Thymus (tissue), 11 donors: ENCODE results near the gene USP20. TPM values are rescaled to one million over a fixed set of nuclear protein-coding genes. Genes with fewer than 3 reads are reported as not detected.

Experiments used
- DNase-seq, 9 donors: peaks; one replicate each; pipeline ENCODE4 v3.0.0-alpha.2; 2013; ENCODE audit warnings: low spot score in 9 of 9, low read depth in 6 of 9, missing footprints in 1 of 9
- H3K27ac ChIP-seq, 2 donors: one replicate each; pipeline ENCODE4 v1.5.1; 2013; ENCODE audit warnings: control low read depth in 1 of 2, low read depth in 1 of 2, low read length in 1 of 2, mild to moderate bottlenecking in 1 of 2, moderate library complexity in 1 of 2
- H3K27me3 ChIP-seq, 2 donors: one replicate each; pipeline ENCODE4 v1.5.1; 2013; ENCODE audit warnings: low read length in 1 of 2; ENCODE audit not compliant: control insufficient read depth in 2 of 2, insufficient read depth in 1 of 2
- H3K36me3 ChIP-seq, 2 donors: one replicate each; pipeline ENCODE4 v1.5.1; 2013; ENCODE audit warnings: low read length in 1 of 2, mild to moderate bottlenecking in 1 of 2, moderate library complexity in 1 of 2; ENCODE audit not compliant: control insufficient read depth in 2 of 2, insufficient read depth in 2 of 2
- H3K4me1 ChIP-seq, 2 donors: one replicate each; pipeline ENCODE4 v1.5.1; 2013; ENCODE audit warnings: low read length in 2 of 2; ENCODE audit not compliant: control insufficient read depth in 2 of 2, insufficient read depth in 2 of 2
- H3K4me3 ChIP-seq, 2 donors: one replicate each; pipeline ENCODE4 v1.5.1; 2013; ENCODE audit warnings: low read length in 2 of 2, control low read depth in 1 of 2, mild to moderate bottlenecking in 1 of 2
- H3K9me3 ChIP-seq, 2 donors: one replicate each; pipeline ENCODE4 v1.5.1; 2013; ENCODE audit warnings: low read length in 1 of 2, mild to moderate bottlenecking in 1 of 2; ENCODE audit not compliant: control insufficient read depth in 2 of 2, insufficient read depth in 1 of 2
- WGBS: extraction: QIAGEN DNeasy Blood & Tissue Kit; methylation state at CpG from one replicate; pipeline ENCODE4 v1.1.7; 2013; 5-methylcytosine and 5-hydroxymethylcytosine counted together
- polyA plus RNA-seq: library from polyadenylated mRNA; stranded (reverse); fragments of 200-250 nt; gene quantifications from one replicate; pipeline ENCODE4 v1.2.3, GENCODE V29; 2013
- total RNA-seq: library from RNA; stranded (reverse); fragments of 120-200 nt; gene quantifications from one replicate; pipeline ENCODE4 v1.2.4, GENCODE V29; 2013
- donor health status: healthy.

The USP20 gene
- total and polyA plus RNA-seq, 2 donors = 30.4 to 175 TPM

GRCh38 chr9:129884220-129885017, 49.2 kb downstream of the USP20 start:
- 3% methylated on average over 24 of the region's 24 CpGs for WGBS
- Histone ChIP-seq H3K4me3 (peak overlapping the region; percentile 67 to 84), H3K27ac (peak overlapping the region; percentile 97 to 98)

GRCh38 chr9:129885018-129885669, 49.9 kb downstream of the USP20 start:
- DNase-seq = peak in 2 of 9 donors; percentile 32 to 72
- H3K27ac ChIP-seq = peak overlapping the region; percentile 97 to 98
- 9% methylated on average over 27 of the region's 27 CpGs for WGBS
- peak overlapping the region; percentile 67 to 84 for H3K4me3 ChIP-seq
- H3K27me3 ChIP-seq = no peaks in the 10 kb centered on the region
- H3K9me3 ChIP-seq = peaks cover 0 to 3% of the 10 kb centered on the region in 2 donors
- peaks cover 14 to 23% of the 10 kb centered on the region in 2 donors for H3K36me3 ChIP-seq
- H3K4me1 ChIP-seq = peaks cover 21 to 90% of the 10 kb centered on the region in 2 donors

More at GRCh38 chr9:129884220-129885017, 49.2 kb downstream of the USP20 start:
- Histone ChIP-seq H3K36me3 (peaks cover 8 to 16% of the 10 kb centered on the region in 2 donors), H3K4me1 (peaks cover 14 to 84% of the 10 kb centered on the region in 2 donors), H3K9me3 (peaks cover 0 to 3% of the 10 kb centered on the region in 2 donors), H3K27me3 (no peaks in the 10 kb centered on the region)
- peak in 7 of 9 donors; percentile 88 to 99 (median 96) for DNase-seq

- H3K9me3 ChIP-seq = peaks cover 0 to 3% of the 10 kb centered on the region in 2 donors
- DNase-seq = peak in 5 of 9 donors; percentile 82 to 93 (median 87)
- under 1% methylated on average over 27 of the region's 27 CpGs for whole genome bisulfite sequencing
- H3K36me3 ChIP-seq = peaks cover 15 to 23% of the 10 kb centered on the region in 2 donors
- H3K4me3 ChIP-seq = peak overlapping the region; percentile 67 to 84
- H3K27ac ChIP-seq = peak overlapping the region; percentile 97 to 98
- H3K4me1 ChIP-seq = peaks cover 21 to 89% of the 10 kb centered on the region in 2 donors
- H3K27me3 ChIP-seq = no peaks in the 10 kb centered on the region
These were observed 50.4 kb downstream of the USP20 start for GRCh38 chr9:129885670-129886106.

- DNase-seq = peak in 4 of 9 donors; percentile 65 to 89 (median 76)
- peaks cover 25 to 89% of the 10 kb centered on the region in 2 donors for H3K4me1 ChIP-seq
- H3K36me3 ChIP-seq = peaks cover 15 to 27% of the 10 kb centered on the region in 2 donors
- H3K4me3 ChIP-seq = peak overlapping the region; percentile 67 to 84
- no peaks in the 10 kb centered on the region for H3K27me3 ChIP-seq
- H3K27ac ChIP-seq = peak overlapping the region; percentile 97 to 98
- 20% methylated on average over 20 of the region's 20 CpGs for WGBS
- peaks cover 0 to 3% of the 10 kb centered on the region in 2 donors for H3K9me3 ChIP-seq
These were observed 51.2 kb downstream of the USP20 start for GRCh38 chr9:129886226-129887174.

GRCh38 chr9:129887334-129888292, 52.4 kb downstream of the USP20 start:
- Histone ChIP-seq H3K36me3 (peaks cover 11 to 33% of the 10 kb centered on the region in 2 donors), H3K4me3 (peak overlapping the region; percentile 67 to 84), H3K27me3 (no peaks in the 10 kb centered on the region), H3K4me1 (peaks cover 28 to 86% of the 10 kb centered on the region in 2 donors), H3K27ac (peak overlapping the region; percentile 97 to 98), H3K9me3 (peaks cover 0 to 3% of the 10 kb centered on the region in 2 donors)
- WGBS = 11% methylated on average over 27 of the region's 27 CpGs
- peak in 5 of 9 donors; percentile 65 to 83 (median 66) for DNase-seq

GRCh38 chr9:129888293-129889121, 53.2 kb downstream of the USP20 start:
- H3K9me3 ChIP-seq = peaks cover 0 to 3% of the 10 kb centered on the region in 2 donors
- DNase-seq = peak in 8 of 9 donors; percentile 80 to 97 (median 90)
- peaks cover 7 to 37% of the 10 kb centered on the region in 2 donors for H3K36me3 ChIP-seq
- H3K27ac ChIP-seq = peak overlapping the region; percentile 97 to 98
- WGBS = 4% methylated on average over 29 of the region's 29 CpGs
- H3K27me3 ChIP-seq = no peaks in the 10 kb centered on the region
- H3K4me3 ChIP-seq = peak overlapping the region; percentile 67 to 84
- peaks cover 36 to 90% of the 10 kb centered on the region in 2 donors for H3K4me1 ChIP-seq

- 52% methylated on average over 31 of the region's 31 CpGs for WGBS
- peaks cover 31 to 90% of the 10 kb centered on the region in 2 donors for H3K4me1 ChIP-seq
- H3K27ac ChIP-seq = peak overlapping the region; percentile 97 to 98
- peaks cover 7 to 35% of the 10 kb centered on the region in 2 donors for H3K36me3 ChIP-seq
- peak overlapping the region; percentile 67 to 84 for H3K4me3 ChIP-seq
- no peaks in the 10 kb centered on the region for H3K27me3 ChIP-seq
- peaks cover 0 to 2% of the 10 kb centered on the region in 2 donors for H3K9me3 ChIP-seq
- DNase-seq = peak in 3 of 9 donors; percentile 41 to 73 (median 53)
These were observed 54.1 kb downstream of the USP20 start for GRCh38 chr9:129889122-129889940.
